NCI-H446 (cell line): ENCODE data around the gene RGS9BP.
A peak's percentile ranks its signal among the peaks of the same experiment; 100 is the strongest.
"Not testable (repeated sequence)": the region's sequence is repeated elsewhere in the genome, so short reads cannot be mapped to it uniquely, and the experiment has no call there.

Experiments used
- DNase-seq, 2 experiments: peaks; one replicate each; lab custom pipeline; 2025; lab: John Stamatoyannopoulos, UW

RGS9BP gene

DNA sequence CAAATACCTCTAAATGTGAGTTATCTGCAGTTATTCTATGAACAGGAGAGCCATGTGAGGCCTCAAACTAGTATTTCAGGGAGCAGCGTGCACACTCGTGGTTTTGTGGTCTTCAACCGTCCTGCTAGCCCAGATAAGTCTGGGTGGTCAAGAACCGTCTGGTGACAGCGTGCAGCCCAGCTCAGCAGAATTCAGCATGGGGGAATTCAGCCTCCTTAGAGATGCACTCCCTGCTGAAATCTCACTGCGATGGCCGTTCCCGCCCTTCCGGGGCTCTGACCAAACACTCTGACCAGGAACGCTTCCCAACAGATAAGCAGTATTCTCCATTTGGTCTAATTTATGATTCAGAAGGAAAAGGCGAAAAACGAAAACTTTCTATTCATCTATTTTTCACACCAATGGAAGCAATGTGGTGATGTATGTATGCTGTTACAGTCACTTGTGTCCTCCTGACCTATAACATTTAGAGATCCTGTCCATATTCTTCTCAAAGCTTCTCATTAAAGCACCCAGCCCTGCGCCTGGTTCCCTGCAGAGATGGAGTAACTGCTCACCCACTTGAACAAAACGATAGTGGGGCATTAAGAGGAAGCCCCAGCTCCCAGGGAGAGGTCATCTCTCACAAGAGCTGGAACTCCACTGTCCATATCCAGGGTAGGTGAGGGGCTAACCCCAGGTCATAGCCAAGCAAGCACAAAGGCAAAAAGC lies 3.6 kb upstream of the RGS9BP start:
- no peak for DNase-seq

- DNase-seq = no peak
These were observed 2.8 kb upstream of the RGS9BP start for GRCh38 chr19:32672841-32673240.

- DNase-seq = no peak
These were observed 2.1 kb upstream of the RGS9BP start for GRCh38 chr19:32673573-32673972.

DNA sequence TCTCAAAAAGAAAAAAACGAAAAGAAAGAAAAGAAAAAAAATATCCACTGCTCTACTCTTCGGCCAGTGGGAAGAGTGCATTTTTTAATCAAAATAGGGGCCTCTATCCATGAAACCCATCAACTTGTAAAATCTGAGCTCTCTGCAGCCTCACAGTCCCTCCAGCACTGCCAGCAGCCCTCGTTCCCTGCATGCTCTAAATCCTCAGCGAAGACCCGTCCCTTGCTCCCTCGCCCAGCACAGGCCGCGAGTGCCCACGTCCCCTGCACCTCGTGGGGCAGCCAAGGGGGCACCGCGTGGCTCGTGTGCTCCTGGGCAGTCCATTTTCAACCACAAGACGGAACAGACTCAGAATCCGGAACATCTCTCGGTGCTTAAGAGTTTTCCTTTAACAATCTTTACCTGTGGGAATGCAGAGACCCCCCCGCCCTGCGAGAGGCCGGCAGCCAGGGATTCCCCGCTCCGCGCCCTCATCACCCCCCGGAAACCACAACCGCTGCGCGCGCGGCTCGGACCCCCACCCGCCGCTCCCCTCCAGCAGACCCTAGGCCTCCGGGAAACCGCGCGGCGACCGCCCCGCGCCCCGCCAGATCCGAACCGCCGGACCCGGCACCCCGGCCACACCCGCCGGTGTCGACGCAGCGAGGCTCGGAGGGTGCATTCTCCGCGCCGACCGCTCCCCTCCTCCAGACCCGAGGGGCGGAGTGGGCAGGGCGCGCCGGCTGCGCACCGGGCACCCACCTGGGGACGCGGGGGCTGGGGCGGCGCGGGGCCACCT lies 1.3 kb upstream of the RGS9BP start:
- DNase-seq = no peak

DNA sequence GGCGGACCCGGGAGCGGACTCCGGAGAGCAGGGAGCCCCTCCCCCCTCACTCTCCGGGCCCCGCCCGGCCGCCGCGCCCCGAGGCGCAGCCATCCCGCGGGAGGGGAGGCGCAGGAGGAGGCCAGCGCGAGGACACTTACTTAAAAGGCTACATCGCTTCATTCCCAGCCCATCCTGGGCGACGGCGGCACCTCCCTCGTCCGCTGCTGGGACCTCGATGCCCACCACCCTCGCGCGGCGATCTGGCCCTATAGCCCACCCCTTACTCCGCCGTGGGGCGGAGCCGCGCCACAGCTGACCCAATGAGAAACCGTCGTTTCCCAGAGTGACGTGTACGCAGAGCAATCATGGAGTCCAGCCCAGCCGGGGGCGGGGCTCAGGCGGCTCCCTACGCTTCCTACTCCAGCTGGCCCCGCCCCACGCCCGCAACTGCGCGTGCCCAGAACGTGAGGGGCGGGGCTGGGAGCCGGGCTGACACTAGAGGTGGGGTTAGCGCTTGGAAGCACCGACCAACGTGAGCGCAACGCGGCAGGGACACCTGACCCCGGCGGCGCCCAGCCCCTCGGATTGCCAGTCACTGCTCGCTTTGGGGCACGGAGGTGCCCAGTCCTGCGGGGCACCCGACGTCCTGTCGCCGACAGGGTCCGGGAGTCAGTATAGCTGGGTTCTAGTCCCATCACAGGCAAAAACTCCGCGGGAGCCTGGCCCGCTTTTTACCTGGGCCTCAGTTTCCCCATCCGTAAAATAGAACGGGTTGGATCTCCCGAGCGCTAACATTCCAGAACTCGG lies 523 bp upstream of the RGS9BP start, which contains the start of gene ANKRD27:
ANKRD27 (minus strand) TSS at position 250 of the 789 bp plus-strand sequence. CDS start 16,165 bp downstream, outside the sequence.
- peak; percentile 98 to 99 for DNase-seq

DNA sequence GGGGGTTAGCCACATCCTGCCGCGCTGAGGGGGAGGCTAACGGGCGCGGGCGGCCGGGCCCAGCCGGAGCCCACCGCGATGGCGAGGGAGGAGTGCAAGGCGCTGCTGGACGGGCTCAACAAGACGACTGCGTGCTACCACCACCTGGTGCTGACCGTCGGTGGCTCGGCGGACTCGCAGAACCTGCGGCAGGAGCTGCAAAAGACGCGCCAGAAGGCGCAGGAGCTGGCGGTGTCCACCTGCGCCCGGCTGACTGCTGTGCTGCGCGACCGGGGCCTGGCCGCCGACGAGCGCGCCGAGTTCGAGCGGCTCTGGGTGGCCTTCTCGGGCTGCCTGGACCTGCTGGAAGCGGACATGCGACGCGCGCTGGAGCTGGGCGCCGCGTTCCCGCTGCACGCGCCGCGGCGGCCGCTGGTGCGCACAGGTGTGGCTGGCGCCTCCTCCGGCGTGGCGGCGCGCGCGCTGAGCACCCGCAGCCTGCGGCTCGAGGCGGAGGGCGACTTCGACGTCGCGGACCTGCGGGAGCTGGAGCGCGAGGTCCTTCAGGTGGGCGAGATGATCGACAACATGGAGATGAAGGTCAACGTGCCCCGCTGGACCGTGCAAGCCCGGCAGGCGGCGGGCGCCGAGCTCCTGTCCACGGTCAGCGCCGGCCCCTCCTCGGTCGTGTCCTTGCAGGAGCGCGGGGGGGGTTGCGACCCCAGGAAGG lies 692 bp downstream of the RGS9BP start:
- no peak for DNase-seq

- no peak for DNase-seq
These were observed 1.3 kb downstream of the RGS9BP start for GRCh38 chr19:32676895-32677359.

DNA sequence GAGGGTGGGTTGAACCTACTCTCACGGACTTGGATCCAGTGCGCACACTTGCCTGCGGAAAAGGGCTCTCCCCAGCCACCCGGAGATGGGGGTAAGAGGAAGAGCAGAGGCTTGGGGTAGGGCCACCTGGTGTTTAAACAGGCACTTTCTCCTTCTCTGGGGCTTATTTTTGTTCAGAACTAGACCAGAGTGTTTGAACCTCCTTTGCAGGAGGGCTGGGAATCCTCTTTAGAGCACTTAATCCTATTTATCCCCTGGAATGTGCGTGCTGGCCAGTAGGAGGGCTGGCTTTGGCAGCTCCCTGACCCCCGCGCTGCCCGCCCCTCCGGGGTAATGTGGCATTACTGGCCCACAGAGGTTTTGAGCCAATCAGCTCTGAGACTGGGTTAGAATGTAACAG lies 2.0 kb downstream of the RGS9BP start:
- no peak for DNase-seq

DNA sequence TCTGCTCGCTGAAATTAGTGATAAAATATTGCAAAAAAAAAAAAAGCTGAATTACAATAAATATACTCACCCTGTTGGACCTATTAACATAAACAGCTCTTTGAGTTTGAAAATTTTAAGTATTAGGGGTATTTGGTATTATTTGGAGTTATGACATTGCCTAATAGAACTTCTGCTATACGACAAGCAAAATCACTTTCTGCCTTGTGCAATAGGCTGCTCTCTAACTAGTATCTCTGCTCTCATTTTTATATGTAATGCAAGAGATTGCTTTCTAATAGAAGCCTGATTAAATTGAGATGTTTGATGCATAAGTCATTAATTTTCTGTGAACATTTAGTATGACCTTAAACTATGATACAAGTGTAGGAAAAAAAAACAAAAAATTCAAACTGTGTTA lies 5.3 kb downstream of the RGS9BP start:
- no peak for DNase-seq

GRCh38 chr19:32682317-32682716 lies 6.7 kb downstream of the RGS9BP start:
- no peak for DNase-seq

GRCh38 chr19:32686847-32687475 lies 11.3 kb downstream of the RGS9BP start:
- DNase-seq = no peak

DNA sequence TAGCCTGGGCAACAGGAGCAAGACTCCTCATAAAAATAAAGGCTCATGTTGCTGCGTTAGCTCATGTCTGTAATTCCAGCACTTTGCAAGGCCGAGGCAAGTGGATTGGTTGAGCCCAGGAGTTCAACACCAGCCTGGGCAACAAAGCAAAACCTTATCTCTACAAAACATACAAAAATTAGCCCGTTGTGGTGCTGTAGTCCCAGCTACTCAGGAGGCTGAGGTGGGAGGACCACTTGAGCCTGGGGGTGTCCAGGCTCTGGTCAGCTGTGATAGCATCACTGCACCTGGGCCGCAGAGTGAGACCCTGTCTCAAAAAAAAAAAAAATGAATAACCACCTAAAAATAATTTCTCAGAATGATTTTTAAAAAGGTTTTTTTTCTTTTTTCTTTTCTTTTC lies 12.0 kb downstream of the RGS9BP start:
- no peak for DNase-seq

DNA sequence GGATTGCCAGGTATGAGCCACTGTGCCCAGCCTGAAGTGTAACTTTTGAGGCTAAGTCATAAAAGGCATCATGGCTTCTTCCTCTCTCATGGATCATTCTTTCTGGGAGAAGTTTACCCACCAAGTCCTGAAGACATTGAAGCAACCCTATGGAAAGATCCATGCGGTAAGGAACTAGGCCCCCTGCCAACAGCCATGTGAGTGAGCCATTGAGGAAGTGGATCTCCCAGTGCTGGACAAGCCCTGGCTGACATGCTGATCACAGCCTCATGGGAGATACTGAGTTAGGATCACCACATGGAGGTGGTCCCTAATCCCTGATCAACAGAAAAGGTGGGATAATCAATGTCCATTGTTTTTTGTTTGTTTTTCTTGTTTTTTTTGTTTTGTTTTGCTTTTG lies 12.7 kb downstream of the RGS9BP start:
- DNase-seq = no peak

- peak; percentile 49 to 82 for DNase-seq
These were observed 15.8 kb downstream of the RGS9BP start, which contains the start of gene NUDT19 for GRCh38 chr19:32691291-32691951. Gene NUDT19 (plus strand): TSS chr19:32691821. CDS start chr19:32691961, 140 bp downstream.

- peak in 1 of 2 experiments; percentile 43 for DNase-seq
These were observed 16.5 kb downstream of the RGS9BP start for GRCh38 chr19:32691952-32692726.

GRCh38 chr19:32692727-32693061 lies 17.0 kb downstream of the RGS9BP start:
- no peak for DNase-seq

- DNase-seq = not testable (repeated sequence)
These were observed 17.8 kb downstream of the RGS9BP start for GRCh38 chr19:32693151-32694108.

DNA sequence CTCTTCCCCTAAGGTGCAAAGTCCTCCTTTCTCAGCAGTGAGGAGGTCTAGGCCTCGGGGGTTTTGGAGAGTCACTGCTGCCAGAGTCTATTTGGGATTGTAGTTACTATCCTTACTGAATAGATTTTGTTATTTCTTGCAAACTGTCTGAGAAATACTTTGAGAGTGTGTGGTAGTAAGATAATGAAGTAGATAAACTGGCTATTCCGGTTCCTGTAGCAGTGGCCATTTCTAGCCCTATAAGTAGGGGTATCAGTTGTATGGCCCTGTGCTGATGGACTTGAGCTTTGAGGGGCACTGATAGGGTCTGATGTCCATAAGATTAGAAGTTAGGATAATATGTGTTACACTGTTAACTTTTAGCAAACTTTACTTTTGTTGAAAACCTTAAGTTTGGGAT lies 18.7 kb downstream of the RGS9BP start:
- DNase-seq = not testable (repeated sequence)

GRCh38 chr19:32694851-32695250 lies 19.2 kb downstream of the RGS9BP start:
- DNase-seq = not testable (repeated sequence)
